Panc1 (cell line): ENCODE measurements around the gene CBLN1. TPM values are rescaled to one million over a fixed set of nuclear protein-coding genes. Genes with fewer than 3 reads are reported as not detected.

Source experiments
- total RNA-seq: library from RNA; stranded (reverse); gene quantifications from one replicate; pipeline ENCODE4 v1.2.1, GENCODE V29; 2021; ENCODE audit not compliant: unreplicated experiment

Gene CBLN1
- total RNA-seq, 1 experiment from 2014 or later = not detected

Other genes with a start within 250 kb of the CBLN1 start
- gene C16orf78, start 92.0 kb upstream of the CBLN1 start, total RNA-seq = not detected